Measurements from ENCODE around the gene FLCN.

Gene FLCN

GRCh38 chr17:17164676-17165075 is 72.3 kb downstream of the FLCN start:
- DNase-seq: no peak

- DNase-seq: no peak
Observed at GRCh38 chr17:17164156-17164555, 72.8 kb downstream of the FLCN start.

Measured in NCI-H2029 treated with DMSO at 0.1 percent for 48 hours (cell line).